HG03139 (cell line): ENCODE measurements around the gene TMEM198.

Source experiments
- ATAC-seq: cut with Tn5 transposase; IDR thresholded peaks from one replicate; pipeline ENCODE4 v1.9.1; 2021; ENCODE audit not compliant: unreplicated experiment

The TMEM198 gene

DNA sequence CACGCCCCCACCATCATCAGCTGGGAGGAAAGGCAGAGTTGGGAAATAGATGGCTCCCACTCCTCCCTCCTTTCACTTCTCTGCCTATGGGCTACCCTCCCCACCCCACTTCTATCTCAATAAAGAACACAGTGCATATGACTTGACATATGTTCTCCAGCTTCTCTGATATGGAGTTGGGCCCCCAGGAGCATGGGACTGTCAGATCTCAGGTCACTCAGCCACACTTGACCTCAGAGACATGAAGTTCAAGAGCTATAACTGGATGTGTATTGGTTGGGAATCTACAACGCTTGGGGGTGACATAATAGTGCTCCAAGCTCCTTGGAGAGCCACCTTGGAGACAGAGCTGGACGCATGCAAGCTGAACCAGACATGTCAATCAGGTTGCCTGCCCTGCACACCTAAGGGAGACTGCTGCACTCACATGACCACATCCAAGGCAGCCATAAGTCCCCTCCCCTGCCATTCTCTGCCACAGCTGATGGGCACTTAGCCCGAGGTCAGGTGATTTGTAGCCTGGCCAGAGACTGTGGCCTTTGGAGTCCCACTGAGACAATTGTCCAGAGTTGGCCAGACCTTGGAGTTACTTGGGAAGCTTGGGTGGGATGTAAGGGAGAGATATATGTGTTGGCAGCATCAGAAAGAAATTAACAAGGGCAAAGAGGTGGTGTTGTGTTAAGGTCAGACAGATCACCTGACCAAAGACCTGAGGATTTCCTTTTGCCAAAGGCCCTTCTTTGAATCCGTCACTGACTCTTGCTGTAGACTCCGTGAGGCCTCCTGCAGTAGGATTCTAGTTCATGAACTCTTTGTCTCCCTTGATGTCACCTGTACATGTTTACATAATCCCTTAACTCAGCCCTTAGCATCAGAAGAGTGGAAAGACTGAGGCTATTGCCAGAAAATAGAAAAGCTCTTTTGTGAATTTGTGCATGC is 32.0 kb downstream of the TMEM198 start:
- ATAC-seq = no peak

DNA sequence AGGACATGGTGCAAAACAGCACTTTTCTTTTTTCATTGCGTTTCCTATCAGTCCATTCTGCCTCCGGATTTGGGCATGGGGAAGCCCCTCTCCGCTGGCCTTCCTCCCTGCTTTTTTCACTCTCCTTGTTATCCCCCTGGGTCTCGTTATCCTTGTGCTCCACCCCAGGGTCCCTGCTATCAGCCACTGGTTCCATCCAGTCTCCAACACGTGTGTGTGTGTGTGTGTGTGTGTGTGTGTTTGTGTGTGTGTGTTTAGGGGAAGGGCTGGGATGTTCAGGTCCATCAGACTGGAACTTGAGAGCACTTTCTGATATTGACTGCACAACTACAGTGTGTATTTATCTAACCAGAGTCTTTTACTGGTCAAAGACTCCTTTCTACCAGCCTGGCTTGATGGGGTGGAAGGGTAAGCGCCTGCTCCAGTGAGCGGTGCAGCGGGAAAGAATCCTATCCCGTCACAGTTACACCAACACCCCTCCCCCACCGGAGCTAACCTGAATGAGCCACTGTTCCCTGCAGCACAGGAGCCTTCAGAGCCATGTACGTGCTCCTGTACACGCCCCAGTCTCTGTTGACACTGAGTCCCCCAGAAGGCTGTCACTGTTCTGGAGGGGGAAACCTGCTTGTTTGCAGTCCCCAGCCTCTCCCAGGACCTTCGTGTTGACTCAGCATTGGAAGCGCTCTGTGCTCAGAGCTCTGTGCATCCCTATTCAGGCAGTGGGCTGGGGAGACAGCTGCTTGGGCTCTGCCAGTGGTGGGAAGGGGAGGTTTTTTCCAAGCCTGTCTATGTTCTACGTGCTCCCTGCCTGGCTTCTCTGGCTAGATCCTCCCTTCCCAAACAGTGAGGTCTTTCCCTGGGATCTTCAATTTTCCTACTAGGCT is 32.9 kb downstream of the TMEM198 start:
- no peak for ATAC-seq

DNA sequence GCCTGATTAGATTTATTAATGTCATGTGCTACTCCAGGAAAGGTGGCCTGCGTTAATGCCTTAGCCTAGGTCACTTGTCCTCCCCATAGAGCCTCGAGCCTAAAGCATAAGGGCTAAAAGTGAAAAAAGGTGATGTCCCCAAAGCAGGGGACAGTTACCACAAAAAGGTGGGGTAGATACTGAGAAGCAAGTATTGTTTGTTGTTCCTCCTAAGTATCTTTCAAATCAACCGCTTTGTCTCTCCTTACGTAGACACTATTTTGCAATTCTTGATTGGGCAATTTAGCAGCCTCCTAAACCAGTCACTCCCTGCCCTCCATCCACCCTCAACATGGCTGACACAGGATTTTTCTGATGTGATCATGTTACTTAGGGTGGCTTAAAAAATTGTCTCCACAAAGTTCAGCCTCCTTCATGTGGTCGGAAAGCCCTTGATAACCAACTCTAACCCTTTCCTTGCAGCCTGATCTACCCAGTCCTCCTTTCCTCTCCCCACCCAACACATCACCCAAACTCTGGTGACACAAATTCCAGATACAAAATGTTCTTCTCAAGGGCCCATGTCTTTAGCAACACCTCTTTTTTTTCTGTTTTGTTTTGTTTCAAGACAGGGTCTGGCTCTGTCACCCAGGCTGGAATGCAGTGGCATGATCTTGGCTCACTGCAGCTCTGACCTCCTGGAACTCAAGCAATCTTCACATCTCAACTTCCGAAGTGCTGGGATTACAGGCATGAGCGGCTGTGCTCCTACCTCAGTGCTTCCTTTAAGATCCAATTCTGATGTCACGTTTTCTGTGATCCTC is 35.2 kb downstream of the TMEM198 start:
- ATAC-seq = no peak

DNA sequence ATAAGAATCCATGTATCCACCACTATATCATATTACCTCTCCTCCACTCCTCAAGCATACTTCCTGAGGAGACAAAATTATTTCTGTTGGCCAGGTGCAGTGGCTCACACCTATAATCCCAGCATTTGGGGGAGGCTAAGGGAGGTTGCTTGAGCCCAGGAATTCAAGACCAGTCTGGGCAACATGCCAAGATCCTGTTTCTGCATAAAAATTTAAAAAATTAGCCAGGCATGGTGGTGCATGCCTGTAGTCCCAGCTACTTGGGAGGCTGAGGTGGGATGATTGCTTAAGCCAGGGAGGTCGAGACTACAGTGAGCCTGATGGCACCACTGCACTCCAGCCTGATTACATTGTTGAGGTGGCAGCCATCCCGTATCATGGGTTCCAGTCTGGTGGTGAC is 37.5 kb downstream of the TMEM198 start:
- no peak for ATAC-seq

DNA sequence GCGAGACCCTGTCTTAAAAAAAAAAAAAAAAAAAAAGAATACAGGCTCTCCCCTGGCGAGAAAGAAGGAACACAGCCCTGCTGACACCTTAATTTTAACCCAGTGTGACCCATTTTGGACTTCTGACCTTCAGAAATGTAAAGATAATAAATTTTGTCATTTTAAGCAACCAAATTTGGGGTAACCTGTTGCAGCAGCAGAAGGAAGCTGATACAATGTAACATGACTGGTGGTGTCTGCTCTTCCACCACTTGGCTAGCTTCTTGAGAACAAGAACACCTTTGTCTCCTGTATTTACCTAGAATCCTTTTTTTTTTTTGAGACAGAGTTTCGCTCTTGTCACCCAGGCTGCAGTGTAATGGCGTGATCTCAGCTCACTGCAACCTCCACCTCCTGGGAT is 47.3 kb downstream of the TMEM198 start:
- no peak for ATAC-seq

DNA sequence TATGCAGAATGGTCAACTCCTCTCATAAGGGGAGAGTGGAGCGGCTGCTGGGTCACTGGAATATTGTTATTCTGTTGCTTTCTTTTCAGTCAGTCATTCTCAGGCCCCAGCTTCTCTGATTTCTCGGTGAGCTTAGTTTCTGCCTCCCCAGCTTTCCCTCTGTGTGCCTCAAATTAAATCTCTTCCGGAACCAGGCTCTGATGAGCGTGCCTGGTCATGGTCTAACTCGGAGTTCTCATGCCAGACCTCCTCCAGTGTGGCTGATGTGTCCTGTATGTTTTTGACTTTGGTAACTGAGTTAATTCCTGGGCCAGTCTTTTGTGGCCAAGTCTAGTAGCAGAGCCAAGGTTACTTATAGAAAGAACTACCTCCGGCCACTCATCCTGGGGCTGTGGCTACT is 48.9 kb downstream of the TMEM198 start:
- no peak for ATAC-seq

DNA sequence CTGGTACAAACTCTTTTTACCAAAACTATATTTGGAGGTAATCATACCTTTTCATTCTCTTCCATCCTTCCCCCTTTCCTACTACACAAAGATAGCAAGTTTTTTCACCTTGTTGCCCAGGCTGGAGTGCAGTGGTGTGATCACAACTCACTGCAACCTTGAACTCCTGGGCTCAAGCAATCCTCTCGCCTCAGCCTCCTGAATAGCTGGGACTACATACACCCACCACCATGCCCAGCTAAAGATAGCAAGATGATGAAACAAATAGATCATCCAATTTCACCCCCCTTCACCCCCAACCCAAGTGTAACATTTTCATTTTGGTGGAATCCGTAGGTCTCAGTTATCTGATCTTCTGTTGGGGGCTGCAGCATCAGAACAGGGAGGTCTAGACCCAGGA is 49.3 kb downstream of the TMEM198 start:
- no peak for ATAC-seq

DNA sequence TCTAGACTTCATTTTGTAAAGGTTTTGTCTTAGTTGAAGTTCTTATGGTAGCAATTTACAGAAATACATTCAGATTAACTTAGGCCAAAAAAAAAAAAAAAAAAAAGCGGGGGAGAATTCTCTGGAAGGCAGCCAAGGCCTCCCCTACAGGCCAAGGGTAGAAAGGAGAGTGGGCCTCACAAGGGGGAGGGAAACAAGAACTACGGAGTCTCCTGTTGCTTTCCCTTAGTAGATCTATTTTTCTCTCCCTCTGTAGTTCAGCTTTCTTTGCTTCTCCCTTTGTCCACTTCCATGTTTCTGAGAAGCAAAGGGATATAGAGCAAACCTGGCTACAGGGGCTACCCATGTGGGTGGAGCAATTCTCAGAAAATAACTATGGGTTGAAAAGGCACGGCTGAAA is 51.4 kb downstream of the TMEM198 start:
- no peak for ATAC-seq

DNA sequence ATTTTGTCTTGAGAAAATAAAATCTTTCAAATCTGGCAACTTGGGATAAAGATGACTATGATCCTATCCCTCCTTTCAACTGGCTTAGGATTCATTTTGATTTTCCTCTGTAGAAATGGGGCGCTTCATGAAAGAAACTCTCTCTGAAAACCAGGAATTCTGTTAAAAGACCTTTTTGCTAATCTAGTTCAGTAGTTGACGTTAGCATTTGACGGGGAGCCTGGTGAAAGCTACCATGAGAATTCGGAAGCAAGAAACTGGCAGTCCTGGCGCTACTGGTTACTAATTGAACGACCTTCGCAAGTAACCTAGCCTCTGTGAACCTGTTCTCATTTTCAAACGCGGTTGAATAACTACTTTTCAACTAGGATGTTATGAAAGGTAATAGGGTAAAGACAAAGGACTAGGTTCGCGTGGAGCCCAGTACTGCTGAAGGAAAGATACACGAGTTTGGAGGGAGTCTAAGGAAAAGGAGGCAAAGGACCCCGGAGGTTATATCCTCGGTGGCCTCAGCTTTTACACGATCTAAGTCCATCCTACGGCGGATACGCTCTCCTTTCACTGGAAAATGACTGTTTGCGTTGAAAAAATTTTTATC is 53.2 kb downstream of the TMEM198 start:
- ATAC-seq = peak; percentile 10

DNA sequence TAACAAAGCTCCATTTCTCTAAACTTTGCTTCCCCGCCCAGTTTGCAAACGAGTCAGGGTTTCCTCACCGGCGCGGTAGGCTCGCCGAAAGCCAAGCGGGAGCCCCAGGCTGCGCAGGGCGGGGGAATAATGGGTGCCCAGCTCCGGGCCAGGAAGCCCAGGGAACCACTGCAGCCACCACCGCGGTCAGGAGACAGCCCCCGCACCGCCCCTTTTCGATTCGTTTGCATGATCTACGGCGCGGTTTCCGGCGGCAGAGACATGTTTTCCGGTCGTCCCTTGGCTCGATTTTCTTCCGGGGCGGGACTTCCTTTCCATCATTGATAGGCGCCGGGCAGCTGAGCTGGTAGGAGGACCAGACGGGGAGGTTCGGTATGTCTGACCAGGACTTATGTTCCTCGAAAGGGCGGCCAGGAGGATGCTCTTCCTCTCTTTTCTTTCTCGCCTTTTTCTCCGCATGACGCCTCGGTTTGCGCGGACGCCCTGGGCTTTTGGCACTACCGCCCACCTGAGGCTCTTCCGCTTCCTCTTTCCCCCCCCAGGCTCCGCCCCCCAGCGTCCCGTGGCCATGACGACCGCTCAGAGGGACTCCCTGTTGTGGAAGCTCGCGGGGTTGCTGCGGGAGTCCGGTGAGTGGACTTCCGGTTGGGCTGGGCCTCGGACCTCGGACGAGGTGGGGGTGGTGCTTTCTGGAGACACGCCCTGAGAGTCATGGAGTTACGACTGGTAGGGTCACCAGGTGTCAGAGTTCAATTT is 53.9 kb downstream of the TMEM198 start, which contains the start of gene STK11IP:
Gene STK11IP (plus strand): TSS at position 306 of the 756 bp plus-strand sequence. CDS start 263 bp downstream, at position 569.
- peak; percentile 85 for ATAC-seq

DNA sequence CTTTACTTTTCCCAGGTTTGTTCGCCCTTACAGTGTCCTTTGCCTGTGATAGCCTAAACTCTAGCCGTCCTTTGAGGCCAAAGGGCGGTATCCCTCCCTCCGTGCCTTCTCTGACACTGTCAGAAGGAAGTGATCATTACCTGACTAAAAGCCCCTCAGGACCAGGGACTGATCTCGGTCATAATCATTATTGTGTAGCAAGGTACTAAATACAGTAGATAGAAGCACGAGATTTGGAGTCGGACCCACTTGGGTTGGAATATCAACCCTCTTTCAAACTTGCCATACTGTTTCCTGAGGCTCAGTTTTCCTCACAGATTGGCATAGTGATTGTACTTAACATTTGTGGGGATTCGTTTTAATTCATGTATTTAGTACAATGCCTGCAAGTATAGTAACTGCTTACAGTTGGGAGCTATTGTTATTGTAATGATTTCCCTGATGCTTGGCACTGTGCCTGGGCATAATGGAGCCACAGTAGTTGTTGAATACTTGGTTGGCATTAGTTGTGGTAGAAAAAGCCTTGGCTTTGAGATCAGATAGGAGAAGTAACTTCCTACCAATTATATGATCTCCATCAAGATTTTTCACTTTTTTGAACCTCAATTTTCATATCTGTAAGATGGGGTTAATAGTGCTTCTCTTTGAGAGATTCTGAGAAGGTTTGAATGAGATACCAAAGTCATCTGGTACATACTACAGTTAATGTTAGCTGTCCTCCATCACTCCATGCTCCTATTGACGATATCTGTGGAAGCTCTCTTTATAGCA is 54.7 kb downstream of the TMEM198 start:
- ATAC-seq = no peak
